ENCODE results near the gene MMP23B.
A peak's percentile ranks its signal among the peaks of the same experiment; 100 is the strongest.
"Not testable (repeated sequence)": the region's sequence is repeated elsewhere in the genome, so short reads cannot be mapped to it uniquely, and the experiment has no call there.

MMP23B gene

GRCh38 chr1:1621173-1622009 lies 10.6 kb upstream of the MMP23B start:
- no peak for DNase-seq

- no peak for DNase-seq
Observed at GRCh38 chr1:1622010-1622787, 9.8 kb upstream of the MMP23B start.

- DNase-seq = no peak
Observed at GRCh38 chr1:1622788-1623094, 9.2 kb upstream of the MMP23B start.

- DNase-seq = no peak
Observed at GRCh38 chr1:1623181-1623630, 8.8 kb upstream of the MMP23B start.

GRCh38 chr1:1623631-1624442 lies 8.1 kb upstream of the MMP23B start:
- no peak for DNase-seq

- no peak for DNase-seq
Observed at GRCh38 chr1:1624443-1625403, 7.2 kb upstream of the MMP23B start.

GRCh38 chr1:1625404-1625775 lies 6.6 kb upstream of the MMP23B start:
- no peak for DNase-seq

GRCh38 chr1:1625824-1626206 lies 6.2 kb upstream of the MMP23B start:
- no peak for DNase-seq

GRCh38 chr1:1626207-1627141 lies 5.5 kb upstream of the MMP23B start:
- no peak for DNase-seq

GRCh38 chr1:1627261-1627828 lies 4.6 kb upstream of the MMP23B start:
- DNase-seq = no peak

GRCh38 chr1:1627829-1628753 lies 3.9 kb upstream of the MMP23B start:
- DNase-seq = no peak

- DNase-seq = no peak
Observed at GRCh38 chr1:1628754-1629429, 3.1 kb upstream of the MMP23B start.

GRCh38 chr1:1629430-1630190 lies 2.4 kb upstream of the MMP23B start:
- DNase-seq = no peak

- DNase-seq = no peak
Observed at GRCh38 chr1:1630191-1630964, 1.6 kb upstream of the MMP23B start.

- DNase-seq = peak; percentile 27
Observed at GRCh38 chr1:1630965-1631781, 800 bp upstream of the MMP23B start.

- DNase-seq = not testable (repeated sequence)
Observed at GRCh38 chr1:1633409-1633808, 1.4 kb downstream of the MMP23B start.
